HEK293T (cell line): Measurements from ENCODE around the gene MAN2A1.

Experiments used
- BHLHE40 ChIP-seq: fragments of 450-650 bp; IDR thresholded peaks from 2 replicates; pipeline ENCODE4 v1.6.1; 2016; ENCODE audit warnings: mild to moderate bottlenecking, moderate library complexity, borderline replicate concordance
- ELF4 ChIP-seq: fragments of 450-650 bp; IDR thresholded peaks from 2 replicates; pipeline ENCODE4 v1.6.1; 2017; ENCODE audit warnings: antibody characterized with exemption
- FOXK2 ChIP-seq: fragments of 450-650 bp; IDR thresholded peaks from 2 replicates; pipeline ENCODE4 v1.6.1; 2016; ENCODE audit warnings: mild to moderate bottlenecking
- SP1 ChIP-seq: fragments of 450-650 bp; IDR thresholded peaks from 2 replicates; pipeline ENCODE4 v1.6.1; 2017
- SUZ12 ChIP-seq: fragments of 450-650 bp; IDR thresholded peaks from 2 replicates; pipeline ENCODE4 v1.6.1; 2016; ENCODE audit warnings: mild to moderate bottlenecking
- TF ChIP-seq, protein P1 (sequence below): fragments of 450-650 bp; IDR thresholded peaks from 2 replicates; pipeline ENCODE4 v1.6.1; 2016

DNA sequence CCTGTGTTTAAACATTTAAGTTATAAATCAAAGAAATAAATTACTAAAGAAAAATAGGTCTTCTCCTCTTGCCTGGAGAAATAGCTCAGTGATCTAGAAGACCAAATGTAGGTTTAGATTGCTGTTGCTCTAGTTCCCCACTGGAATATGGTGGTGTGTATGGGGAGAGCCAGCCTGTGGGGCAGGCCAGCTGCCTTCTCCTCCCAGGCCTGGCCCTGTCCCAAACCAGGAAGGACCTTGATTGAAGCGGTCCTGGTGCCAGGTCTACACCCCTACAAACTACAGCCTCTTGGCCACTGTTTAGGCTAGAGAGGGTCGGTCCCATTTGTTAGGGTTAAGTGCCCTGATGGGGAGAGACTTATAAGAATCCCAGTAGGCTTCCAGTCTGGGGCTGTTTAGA lies 35.4 kb downstream of the MAN2A1 start:
- TF ChIP-seq FOXK2: no peak
- no peak for TF ChIP-seq BHLHE40
- no peak for TF ChIP-seq SUZ12
- no peak for TF ChIP-seq SP1
- TF ChIP-seq, protein P1, sequence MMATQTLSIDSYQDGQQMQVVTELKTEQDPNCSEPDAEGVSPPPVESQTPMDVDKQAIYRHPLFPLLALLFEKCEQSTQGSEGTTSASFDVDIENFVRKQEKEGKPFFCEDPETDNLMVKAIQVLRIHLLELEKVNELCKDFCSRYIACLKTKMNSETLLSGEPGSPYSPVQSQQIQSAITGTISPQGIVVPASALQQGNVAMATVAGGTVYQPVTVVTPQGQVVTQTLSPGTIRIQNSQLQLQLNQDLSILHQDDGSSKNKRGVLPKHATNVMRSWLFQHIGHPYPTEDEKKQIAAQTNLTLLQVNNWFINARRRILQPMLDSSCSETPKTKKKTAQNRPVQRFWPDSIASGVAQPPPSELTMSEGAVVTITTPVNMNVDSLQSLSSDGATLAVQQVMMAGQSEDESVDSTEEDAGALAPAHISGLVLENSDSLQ: no peak
- TF ChIP-seq ELF4: no peak
